HFF-Myc (cell line): Measurements from ENCODE around the gene C15orf61.

ENCODE experiments used
- DNase-seq: peaks from one replicate; pipeline ENCODE4 v3.0.0-alpha.2; 2011; ENCODE audit warnings: low read depth; ENCODE audit errors: extremely low read depth
- H3K4me3 ChIP-seq: replicated peaks from 2 replicates; pipeline ENCODE4 v1.5.1; 2011; ENCODE audit warnings: low read depth, mild to moderate bottlenecking, control low read depth, low read length
- CTCF ChIP-seq: IDR thresholded peaks from 2 replicates; pipeline ENCODE4 v1.5.1; 2012; ENCODE audit warnings: mild to moderate bottlenecking, low read depth, low read length, control low read depth; ENCODE audit errors: missing control alignments

C15orf61 gene

GRCh38 chr15:67506775-67507747 lies 13.9 kb upstream of the C15orf61 start:
- DNase-seq: no peak
- no peak overlapping the region for H3K4me3 ChIP-seq
- no peak for TF ChIP-seq CTCF

- DNase-seq: no peak
- TF ChIP-seq CTCF: no peak
- no peak overlapping the region for H3K4me3 ChIP-seq
Observed at GRCh38 chr15:67508407-67508806, 12.5 kb upstream of the C15orf61 start.

- DNase-seq: no peak
- H3K4me3 ChIP-seq: no peak overlapping the region
- TF ChIP-seq CTCF: no peak
Observed at GRCh38 chr15:67509918-67510317, 11.0 kb upstream of the C15orf61 start.

- no peak for TF ChIP-seq CTCF
- DNase-seq: peak; percentile 66
- no peak overlapping the region for H3K4me3 ChIP-seq
Observed at GRCh38 chr15:67510597-67511190, 10.2 kb upstream of the C15orf61 start.

- DNase-seq: peak; percentile 38
- TF ChIP-seq CTCF: no peak
- no peak overlapping the region for H3K4me3 ChIP-seq
Observed at GRCh38 chr15:67511606-67512005, 9.3 kb upstream of the C15orf61 start.

GRCh38 chr15:67512140-67512539 lies 8.8 kb upstream of the C15orf61 start:
- no peak overlapping the region for H3K4me3 ChIP-seq
- DNase-seq: no peak
- TF ChIP-seq CTCF: no peak
